SU-DHL-6 (cell line): ENCODE data around the gene SAPCD2.

Experiments
- EZH2phosphoT487 ChIP-seq: fragments of 200-600 bp; sonication (generic), shearing (Covaris generic); conservative IDR thresholded peaks from 2 replicates; pipeline ENCODE4 v1.6.1; 2018; ENCODE audit warnings: mild to moderate bottlenecking, antibody characterized with exemption, low read length, moderate library complexity, mixed read lengths
- TF ChIP-seq, protein P1 (sequence below): fragments of 200-600 bp; sonication (generic); IDR thresholded peaks from one replicate; pipeline ENCODE4 v1.5.1; 2017; ENCODE audit warnings: antibody characterized with exemption, mild to moderate bottlenecking, low read length, moderate library complexity; ENCODE audit not compliant: insufficient read depth, poor library complexity, severe bottlenecking

DNA sequence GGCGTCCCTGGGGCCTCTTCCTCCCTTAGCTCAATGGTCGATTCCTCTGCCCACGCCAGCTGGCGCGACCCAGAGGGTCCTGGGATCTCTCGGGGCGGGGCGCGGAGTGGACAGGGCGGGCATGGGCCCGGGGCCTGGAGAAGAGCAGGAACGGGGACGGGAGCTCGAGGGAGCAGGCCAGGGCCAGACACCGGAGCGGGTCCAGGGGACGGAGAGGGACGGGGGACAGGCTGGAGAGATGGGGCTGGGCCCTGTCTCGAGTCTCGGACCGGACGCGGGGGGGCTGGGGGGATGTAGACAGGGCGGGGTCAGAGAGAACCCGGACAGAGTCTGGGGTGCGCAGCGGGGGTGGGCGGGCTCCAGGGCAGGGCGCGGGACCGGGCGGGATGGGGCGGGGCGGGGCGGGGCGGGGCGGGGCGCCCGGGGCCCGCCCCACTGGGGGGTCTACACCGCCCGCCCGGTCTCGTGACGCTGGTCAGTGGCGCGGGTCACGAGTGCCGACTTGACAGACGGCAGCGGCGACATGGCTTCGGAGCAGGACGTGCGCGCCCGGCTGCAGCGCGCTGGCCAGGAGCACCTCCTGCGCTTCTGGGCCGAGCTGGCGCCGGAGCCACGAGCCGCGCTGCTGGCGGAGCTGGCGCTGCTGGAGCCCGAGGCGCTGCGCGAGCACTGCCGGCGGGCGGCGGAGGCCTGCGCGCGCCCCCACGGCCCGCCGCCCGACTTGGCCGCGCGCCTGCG is 6.8 kb upstream of the SAPCD2 start, which contains the start of gene UAP1L1:
- TF ChIP-seq, protein P1, sequence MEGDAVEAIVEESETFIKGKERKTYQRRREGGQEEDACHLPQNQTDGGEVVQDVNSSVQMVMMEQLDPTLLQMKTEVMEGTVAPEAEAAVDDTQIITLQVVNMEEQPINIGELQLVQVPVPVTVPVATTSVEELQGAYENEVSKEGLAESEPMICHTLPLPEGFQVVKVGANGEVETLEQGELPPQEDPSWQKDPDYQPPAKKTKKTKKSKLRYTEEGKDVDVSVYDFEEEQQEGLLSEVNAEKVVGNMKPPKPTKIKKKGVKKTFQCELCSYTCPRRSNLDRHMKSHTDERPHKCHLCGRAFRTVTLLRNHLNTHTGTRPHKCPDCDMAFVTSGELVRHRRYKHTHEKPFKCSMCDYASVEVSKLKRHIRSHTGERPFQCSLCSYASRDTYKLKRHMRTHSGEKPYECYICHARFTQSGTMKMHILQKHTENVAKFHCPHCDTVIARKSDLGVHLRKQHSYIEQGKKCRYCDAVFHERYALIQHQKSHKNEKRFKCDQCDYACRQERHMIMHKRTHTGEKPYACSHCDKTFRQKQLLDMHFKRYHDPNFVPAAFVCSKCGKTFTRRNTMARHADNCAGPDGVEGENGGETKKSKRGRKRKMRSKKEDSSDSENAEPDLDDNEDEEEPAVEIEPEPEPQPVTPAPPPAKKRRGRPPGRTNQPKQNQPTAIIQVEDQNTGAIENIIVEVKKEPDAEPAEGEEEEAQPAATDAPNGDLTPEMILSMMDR: no peak
- no peak for TF ChIP-seq EZH2phosphoT487
